ENCODE results near the gene RSBN1L. TPM values are rescaled to one million over a fixed set of nuclear protein-coding genes. Genes with fewer than 3 reads are reported as not detected.

RSBN1L gene
- total and polyA plus RNA-seq, 2 of the 8 experiments (the other 6 are each of a cell fraction or from before 2014, with no cell fraction given), result 4.1 to 22.1 TPM

DNA sequence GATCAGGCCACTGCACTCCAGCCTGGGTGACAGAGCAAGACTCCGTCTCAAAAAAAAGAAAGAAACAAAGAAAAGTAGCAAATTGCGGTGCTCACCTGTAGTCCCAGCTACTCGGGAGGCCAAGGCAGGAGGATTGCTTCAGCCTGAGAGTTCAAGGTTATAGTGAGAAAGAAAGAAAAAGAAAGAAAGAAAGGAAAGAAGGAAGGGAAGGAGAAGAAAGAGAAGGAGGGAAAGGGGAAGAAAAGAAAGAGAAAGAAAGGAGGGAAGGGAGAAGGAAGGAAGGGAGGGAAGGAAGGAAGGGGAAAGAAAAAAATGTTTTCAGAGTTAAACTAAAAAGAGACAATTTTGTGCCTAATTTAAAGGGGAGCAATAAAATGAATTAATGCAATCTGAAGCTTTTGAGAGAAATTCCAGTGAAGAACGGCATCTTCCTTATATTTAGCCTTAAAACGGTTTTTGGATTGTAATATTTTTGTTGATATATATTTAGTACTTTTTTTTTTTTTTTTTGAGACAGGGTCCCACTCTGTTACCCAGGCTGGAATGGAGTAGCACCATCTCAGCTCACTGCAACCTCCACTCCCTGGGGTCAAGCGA is 47.4 kb upstream of the RSBN1L start (continued):
- TF ChIP-seq KDM4A (IDR thresholded peaks at IDR 0.05; ENCODE audit: low read depth, low read length, severe bottlenecking) (no peak), SP4 (IDR thresholded peaks at IDR 0.05; ENCODE audit: low read length) (no peak)
- TF ChIP-seq, protein P1, sequence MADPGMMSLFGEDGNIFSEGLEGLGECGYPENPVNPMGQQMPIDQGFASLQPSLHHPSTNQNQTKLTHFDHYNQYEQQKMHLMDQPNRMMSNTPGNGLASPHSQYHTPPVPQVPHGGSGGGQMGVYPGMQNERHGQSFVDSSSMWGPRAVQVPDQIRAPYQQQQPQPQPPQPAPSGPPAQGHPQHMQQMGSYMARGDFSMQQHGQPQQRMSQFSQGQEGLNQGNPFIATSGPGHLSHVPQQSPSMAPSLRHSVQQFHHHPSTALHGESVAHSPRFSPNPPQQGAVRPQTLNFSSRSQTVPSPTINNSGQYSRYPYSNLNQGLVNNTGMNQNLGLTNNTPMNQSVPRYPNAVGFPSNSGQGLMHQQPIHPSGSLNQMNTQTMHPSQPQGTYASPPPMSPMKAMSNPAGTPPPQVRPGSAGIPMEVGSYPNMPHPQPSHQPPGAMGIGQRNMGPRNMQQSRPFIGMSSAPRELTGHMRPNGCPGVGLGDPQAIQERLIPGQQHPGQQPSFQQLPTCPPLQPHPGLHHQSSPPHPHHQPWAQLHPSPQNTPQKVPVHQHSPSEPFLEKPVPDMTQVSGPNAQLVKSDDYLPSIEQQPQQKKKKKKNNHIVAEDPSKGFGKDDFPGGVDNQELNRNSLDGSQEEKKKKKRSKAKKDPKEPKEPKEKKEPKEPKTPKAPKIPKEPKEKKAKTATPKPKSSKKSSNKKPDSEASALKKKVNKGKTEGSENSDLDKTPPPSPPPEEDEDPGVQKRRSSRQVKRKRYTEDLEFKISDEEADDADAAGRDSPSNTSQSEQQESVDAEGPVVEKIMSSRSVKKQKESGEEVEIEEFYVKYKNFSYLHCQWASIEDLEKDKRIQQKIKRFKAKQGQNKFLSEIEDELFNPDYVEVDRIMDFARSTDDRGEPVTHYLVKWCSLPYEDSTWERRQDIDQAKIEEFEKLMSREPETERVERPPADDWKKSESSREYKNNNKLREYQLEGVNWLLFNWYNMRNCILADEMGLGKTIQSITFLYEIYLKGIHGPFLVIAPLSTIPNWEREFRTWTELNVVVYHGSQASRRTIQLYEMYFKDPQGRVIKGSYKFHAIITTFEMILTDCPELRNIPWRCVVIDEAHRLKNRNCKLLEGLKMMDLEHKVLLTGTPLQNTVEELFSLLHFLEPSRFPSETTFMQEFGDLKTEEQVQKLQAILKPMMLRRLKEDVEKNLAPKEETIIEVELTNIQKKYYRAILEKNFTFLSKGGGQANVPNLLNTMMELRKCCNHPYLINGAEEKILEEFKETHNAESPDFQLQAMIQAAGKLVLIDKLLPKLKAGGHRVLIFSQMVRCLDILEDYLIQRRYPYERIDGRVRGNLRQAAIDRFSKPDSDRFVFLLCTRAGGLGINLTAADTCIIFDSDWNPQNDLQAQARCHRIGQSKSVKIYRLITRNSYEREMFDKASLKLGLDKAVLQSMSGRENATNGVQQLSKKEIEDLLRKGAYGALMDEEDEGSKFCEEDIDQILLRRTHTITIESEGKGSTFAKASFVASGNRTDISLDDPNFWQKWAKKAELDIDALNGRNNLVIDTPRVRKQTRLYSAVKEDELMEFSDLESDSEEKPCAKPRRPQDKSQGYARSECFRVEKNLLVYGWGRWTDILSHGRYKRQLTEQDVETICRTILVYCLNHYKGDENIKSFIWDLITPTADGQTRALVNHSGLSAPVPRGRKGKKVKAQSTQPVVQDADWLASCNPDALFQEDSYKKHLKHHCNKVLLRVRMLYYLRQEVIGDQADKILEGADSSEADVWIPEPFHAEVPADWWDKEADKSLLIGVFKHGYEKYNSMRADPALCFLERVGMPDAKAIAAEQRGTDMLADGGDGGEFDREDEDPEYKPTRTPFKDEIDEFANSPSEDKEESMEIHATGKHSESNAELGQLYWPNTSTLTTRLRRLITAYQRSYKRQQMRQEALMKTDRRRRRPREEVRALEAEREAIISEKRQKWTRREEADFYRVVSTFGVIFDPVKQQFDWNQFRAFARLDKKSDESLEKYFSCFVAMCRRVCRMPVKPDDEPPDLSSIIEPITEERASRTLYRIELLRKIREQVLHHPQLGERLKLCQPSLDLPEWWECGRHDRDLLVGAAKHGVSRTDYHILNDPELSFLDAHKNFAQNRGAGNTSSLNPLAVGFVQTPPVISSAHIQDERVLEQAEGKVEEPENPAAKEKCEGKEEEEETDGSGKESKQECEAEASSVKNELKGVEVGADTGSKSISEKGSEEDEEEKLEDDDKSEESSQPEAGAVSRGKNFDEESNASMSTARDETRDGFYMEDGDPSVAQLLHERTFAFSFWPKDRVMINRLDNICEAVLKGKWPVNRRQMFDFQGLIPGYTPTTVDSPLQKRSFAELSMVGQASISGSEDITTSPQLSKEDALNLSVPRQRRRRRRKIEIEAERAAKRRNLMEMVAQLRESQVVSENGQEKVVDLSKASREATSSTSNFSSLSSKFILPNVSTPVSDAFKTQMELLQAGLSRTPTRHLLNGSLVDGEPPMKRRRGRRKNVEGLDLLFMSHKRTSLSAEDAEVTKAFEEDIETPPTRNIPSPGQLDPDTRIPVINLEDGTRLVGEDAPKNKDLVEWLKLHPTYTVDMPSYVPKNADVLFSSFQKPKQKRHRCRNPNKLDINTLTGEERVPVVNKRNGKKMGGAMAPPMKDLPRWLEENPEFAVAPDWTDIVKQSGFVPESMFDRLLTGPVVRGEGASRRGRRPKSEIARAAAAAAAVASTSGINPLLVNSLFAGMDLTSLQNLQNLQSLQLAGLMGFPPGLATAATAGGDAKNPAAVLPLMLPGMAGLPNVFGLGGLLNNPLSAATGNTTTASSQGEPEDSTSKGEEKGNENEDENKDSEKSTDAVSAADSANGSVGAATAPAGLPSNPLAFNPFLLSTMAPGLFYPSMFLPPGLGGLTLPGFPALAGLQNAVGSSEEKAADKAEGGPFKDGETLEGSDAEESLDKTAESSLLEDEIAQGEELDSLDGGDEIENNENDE (IDR thresholded peaks at IDR 0.05; ENCODE audit: insufficient replicate concordance, low read length), result no peak

Measured in H1 (cell line).